Muscle layer of colon (tissue), 2 donors: ENCODE results near the gene PITX2.

Source experiments
- H3K27ac ChIP-seq: one replicate; pipeline ENCODE4 v1.7.0; 2013; ENCODE audit warnings: low read depth, mild to moderate bottlenecking, low read length, moderate library complexity
- H3K27me3 ChIP-seq, 2 donors: one replicate each; pipeline ENCODE4 v1.7.0; 2013; ENCODE audit warnings: low read length in 2 of 2, mild to moderate bottlenecking in 2 of 2; ENCODE audit not compliant: insufficient read depth in 2 of 2, control insufficient read depth in 1 of 2
- H3K36me3 ChIP-seq: one replicate; pipeline ENCODE4 v1.7.0; 2013; ENCODE audit warnings: mild to moderate bottlenecking, low read length; ENCODE audit not compliant: insufficient read depth
- H3K4me1 ChIP-seq: one replicate; pipeline ENCODE4 v1.7.0; 2013; ENCODE audit warnings: mild to moderate bottlenecking, low read length; ENCODE audit not compliant: insufficient read depth
- H3K4me3 ChIP-seq, 2 donors: one replicate each; pipeline ENCODE4 v1.7.0; 2013; ENCODE audit warnings: low read length in 2 of 2, low read depth in 1 of 2, mild to moderate bottlenecking in 1 of 2, moderate library complexity in 1 of 2
- H3K9ac ChIP-seq: one replicate; pipeline ENCODE4 v1.7.0; 2013; ENCODE audit warnings: low read length
- H3K9me3 ChIP-seq: one replicate; pipeline ENCODE4 v1.7.0; 2013; ENCODE audit warnings: mild to moderate bottlenecking, low read length
- donor health status: abdominal sarcoma.
- donor health status: Adenocarcinoma of cecum.

Gene PITX2

DNA sequence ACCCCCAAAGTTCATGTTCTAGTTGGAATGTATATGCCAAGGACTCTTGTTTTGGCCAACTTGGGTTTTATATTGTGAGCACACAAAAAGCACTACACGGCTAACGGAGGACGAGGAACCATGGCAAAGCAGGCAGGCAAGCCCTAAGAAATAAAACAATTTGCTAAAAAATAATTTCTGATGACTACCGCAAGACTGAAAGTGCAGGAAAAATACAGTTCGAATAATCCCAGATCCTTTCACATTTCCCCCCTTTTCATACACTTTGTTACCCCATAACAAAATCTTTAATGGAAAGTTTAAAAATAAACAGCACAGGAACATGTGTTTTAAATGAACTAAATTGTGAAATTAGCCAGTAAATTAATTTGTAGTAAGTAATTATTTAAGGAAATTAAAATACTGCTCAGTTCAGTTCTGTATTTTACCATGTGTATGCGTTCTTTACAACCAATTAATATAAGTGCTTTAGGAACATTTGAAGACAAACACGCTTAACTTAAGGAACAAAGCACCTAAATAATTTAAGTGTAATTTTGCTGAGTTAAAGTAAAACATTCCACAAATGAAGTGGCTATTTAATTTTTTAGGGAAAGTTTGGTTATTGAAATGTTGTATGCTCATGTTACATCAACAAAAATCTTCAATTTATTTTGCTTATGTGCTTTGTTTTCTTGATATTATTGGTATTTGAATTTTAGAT, 12.4 kb upstream of the PITX2 start:
- Histone ChIP-seq H3K36me3 (no peaks in the 10 kb centered on the region), H3K9me3 (peaks cover 7% of the 10 kb centered on the region), H3K4me3 (no peak overlapping the region), H3K9ac (no peak overlapping the region), H3K4me1 (peaks cover 19% of the 10 kb centered on the region), H3K27me3 (peaks cover 91 to 100% of the 10 kb centered on the region in 2 donors), H3K27ac (no peak overlapping the region)

GRCh38 chr4:110634350-110635162, 11.7 kb upstream of the PITX2 start:
- no peak overlapping the region for H3K4me3 ChIP-seq
- no peaks in the 10 kb centered on the region for H3K36me3 ChIP-seq
- H3K4me1 ChIP-seq = peaks cover 19% of the 10 kb centered on the region
- H3K9me3 ChIP-seq = peaks cover 7% of the 10 kb centered on the region
- no peak overlapping the region for H3K9ac ChIP-seq
- H3K27me3 ChIP-seq = peaks cover 90 to 100% of the 10 kb centered on the region in 2 donors
- no peak overlapping the region for H3K27ac ChIP-seq

DNA sequence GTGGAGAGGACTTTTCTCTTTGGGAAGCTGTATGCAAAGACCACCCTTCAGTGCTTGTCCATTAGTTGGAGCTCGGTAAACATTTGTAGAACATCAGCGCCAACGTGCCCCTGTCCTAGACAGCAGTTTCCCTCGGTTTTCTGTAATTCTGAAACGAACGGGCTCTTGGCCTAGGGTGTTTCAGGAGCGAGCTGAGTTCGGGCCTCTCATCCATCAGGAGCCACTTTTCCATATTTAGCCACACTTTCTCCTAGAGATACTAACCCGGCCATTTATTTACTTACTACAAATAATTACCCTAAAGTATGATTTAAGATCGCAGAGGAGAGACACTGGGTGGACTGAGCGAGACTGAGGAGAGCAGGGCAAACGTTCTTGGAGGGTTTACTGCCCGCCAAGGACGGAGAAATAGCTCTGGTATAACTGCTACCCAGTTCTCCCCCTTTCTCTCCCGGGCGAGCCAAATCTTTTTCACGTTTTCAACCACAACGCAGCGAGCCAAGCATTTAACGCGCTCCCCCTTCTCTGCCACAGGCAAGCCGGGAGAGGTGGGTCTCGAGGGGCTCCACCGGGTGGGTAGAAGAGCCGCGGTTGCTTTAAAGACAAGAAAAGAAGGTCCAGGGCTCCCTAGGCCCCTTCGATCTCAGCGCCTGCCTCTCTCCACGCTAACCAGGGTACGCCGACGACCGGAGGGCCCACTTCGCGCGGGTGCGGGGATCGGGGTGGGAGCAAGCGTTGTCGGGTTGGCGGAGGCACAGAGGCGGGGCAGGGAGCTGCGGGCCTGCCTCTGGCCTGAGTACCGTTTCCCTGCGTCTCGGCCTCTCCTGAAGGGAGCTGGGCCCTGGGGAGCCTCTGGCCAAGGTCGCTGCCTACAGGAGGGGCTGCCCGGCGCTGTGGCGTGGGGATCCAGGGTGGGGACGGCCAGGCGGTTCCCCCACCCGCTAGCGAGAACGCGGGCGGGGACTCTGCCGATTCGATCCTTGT, 10.8 kb upstream of the PITX2 start:
- Histone ChIP-seq H3K27me3 (peaks cover 90 to 100% of the 10 kb centered on the region in 2 donors), H3K36me3 (no peaks in the 10 kb centered on the region), H3K27ac (no peak overlapping the region), H3K4me1 (peaks cover 23% of the 10 kb centered on the region), H3K4me3 (no peak overlapping the region), H3K9me3 (peaks cover 3% of the 10 kb centered on the region), H3K9ac (no peak overlapping the region)

- Histone ChIP-seq H3K4me3 (peak overlapping the region in 1 of 2 donors; percentile 41), H3K9ac (no peak overlapping the region), H3K27me3 (peaks cover 90 to 100% of the 10 kb centered on the region in 2 donors), H3K36me3 (no peaks in the 10 kb centered on the region), H3K9me3 (peaks cover under 1% of the 10 kb centered on the region), H3K4me1 (peaks cover 21% of the 10 kb centered on the region), H3K27ac (no peak overlapping the region)
Observed at GRCh38 chr4:110632506-110633357, 9.9 kb upstream of the PITX2 start.

- H3K27ac ChIP-seq = no peak overlapping the region
- H3K9ac ChIP-seq = no peak overlapping the region
- peaks cover 12% of the 10 kb centered on the region for H3K4me1 ChIP-seq
- peak overlapping the region; percentile 14 to 41 for H3K4me3 ChIP-seq
- H3K27me3 ChIP-seq = peaks cover 90 to 100% of the 10 kb centered on the region in 2 donors
- H3K9me3 ChIP-seq = no peaks in the 10 kb centered on the region
- H3K36me3 ChIP-seq = no peaks in the 10 kb centered on the region
Observed at GRCh38 chr4:110631584-110632505, 9.0 kb upstream of the PITX2 start.

DNA sequence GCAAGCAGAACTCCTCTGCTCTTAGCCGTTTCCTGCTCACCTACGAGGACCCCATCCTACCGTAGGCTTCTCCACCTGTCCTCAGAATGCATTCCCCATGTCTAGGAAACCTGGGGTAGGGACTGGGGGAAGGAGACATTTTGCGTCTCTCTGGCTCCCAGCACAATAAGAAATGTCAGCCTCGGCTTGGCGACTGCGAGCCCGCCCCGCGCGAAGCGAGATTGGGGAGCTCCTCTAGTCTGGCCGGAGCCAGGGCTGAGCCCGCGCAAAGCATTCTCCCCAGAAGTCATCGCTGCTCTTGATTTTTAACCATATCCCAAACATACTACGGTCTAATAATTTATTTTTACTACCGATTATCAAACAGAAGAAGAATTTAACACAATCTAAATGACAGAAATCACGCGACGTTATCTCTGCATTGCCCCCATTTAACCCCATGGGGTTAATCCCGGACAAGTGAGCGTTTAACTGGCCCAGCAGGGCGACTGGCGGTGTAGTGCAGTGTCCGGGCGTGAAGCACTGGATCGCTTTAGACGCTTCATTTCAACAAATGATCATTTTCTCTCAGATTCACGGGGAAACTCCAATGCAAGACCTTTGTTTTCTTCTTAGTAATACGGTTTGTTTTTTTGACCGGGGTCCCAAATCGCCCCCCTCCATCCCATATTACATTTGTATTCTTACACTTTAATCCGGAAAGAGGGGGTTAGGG, 8.0 kb upstream of the PITX2 start:
- H3K27me3 ChIP-seq = peaks cover 90 to 100% of the 10 kb centered on the region in 2 donors

DNA sequence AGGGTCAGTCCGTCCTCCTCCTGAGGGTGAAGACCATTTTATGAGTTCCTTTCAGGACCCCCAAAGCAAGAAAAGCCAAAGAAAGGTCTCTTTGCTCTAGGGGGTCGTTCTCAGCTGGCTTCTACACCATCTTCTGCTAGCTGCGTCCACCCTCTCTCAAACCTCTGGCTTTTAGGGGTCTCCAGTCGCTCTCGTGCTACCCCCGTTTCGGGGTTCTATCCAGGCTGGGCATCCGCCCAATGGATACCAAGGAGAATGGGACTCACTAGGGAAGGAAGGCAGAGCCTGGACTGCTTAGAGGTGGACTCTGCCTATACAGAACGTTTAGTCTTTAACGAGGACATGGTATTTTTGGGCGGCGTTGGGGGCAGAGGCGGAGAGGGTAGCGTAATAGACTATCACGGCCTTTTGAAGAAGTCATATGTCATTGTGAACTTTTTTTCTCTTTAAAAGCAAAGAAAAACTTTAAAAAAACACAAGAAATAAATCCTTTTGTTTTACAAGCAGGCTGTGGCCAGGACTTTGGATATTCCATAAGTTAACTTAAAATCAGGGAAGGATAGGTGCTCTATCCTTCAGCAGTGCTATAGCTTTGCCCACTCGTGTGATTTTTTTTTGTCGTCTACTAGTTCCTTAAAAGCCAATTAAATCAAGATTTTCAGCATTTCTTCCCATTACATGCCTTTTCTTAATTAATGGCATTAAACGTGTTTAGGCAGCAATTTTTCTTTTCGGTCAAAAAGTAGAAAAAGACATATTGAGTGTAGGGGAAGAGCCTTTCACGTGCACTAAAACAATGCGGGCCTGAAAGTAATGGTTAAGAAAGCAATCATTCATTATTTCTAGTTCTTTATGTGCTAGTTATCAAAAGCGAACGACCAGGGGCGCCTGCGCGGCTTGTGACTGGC, 7.2 kb upstream of the PITX2 start:
- peaks cover 4% of the 10 kb centered on the region for H3K4me1 ChIP-seq
- H3K4me3 ChIP-seq = no peak overlapping the region
- no peaks in the 10 kb centered on the region for H3K9me3 ChIP-seq
- H3K27ac ChIP-seq = no peak overlapping the region
- peaks cover 91 to 100% of the 10 kb centered on the region in 2 donors for H3K27me3 ChIP-seq
- H3K36me3 ChIP-seq = no peaks in the 10 kb centered on the region
- H3K9ac ChIP-seq = no peak overlapping the region

More for the DNA sequence above, 8.0 kb upstream of the PITX2 start:
- H3K27ac ChIP-seq = no peak overlapping the region
- H3K9ac ChIP-seq = no peak overlapping the region
- peaks cover 4% of the 10 kb centered on the region for H3K4me1 ChIP-seq
- H3K9me3 ChIP-seq = no peaks in the 10 kb centered on the region
- no peaks in the 10 kb centered on the region for H3K36me3 ChIP-seq
- H3K4me3 ChIP-seq = no peak overlapping the region

GRCh38 chr4:110629214-110629754, 6.4 kb upstream of the PITX2 start:
- H3K4me3 ChIP-seq = no peak overlapping the region
- H3K4me1 ChIP-seq = peaks cover 4% of the 10 kb centered on the region
- no peaks in the 10 kb centered on the region for H3K36me3 ChIP-seq
- no peak overlapping the region for H3K9ac ChIP-seq
- no peak overlapping the region for H3K27ac ChIP-seq
- H3K9me3 ChIP-seq = no peaks in the 10 kb centered on the region
- peaks cover 92 to 99% of the 10 kb centered on the region in 2 donors for H3K27me3 ChIP-seq
